NCI-H1105 treated with DMSO at 0.1 percent for 48 hours (cell line): Measurements from ENCODE around the gene IFNGR2.
"Not testable (repeated sequence)": the region's sequence is repeated elsewhere in the genome, so short reads cannot be mapped to it uniquely, and the experiment has no call there.

Source experiments
- DNase-seq: peaks from one replicate; lab custom pipeline; 2025; lab: John Stamatoyannopoulos, UW

IFNGR2 gene

GRCh38 chr21:33377221-33377920 lies 25.8 kb upstream of the IFNGR2 start:
- DNase-seq = no peak

GRCh38 chr21:33378081-33378480 lies 25.1 kb upstream of the IFNGR2 start:
- no peak for DNase-seq

GRCh38 chr21:33379934-33380333 lies 23.3 kb upstream of the IFNGR2 start:
- DNase-seq = not testable (repeated sequence)

- no peak for DNase-seq
Observed at GRCh38 chr21:33380483-33380998, 22.7 kb upstream of the IFNGR2 start.

GRCh38 chr21:33381381-33381780 lies 21.8 kb upstream of the IFNGR2 start:
- DNase-seq = not testable (repeated sequence)

- no peak for DNase-seq
Observed at GRCh38 chr21:33383056-33383888, 19.9 kb upstream of the IFNGR2 start.

- DNase-seq = no peak
Observed at GRCh38 chr21:33384841-33385331, 18.3 kb upstream of the IFNGR2 start.

- DNase-seq = no peak
Observed at GRCh38 chr21:33386222-33386784, 16.9 kb upstream of the IFNGR2 start.

GRCh38 chr21:33387294-33387693 lies 15.9 kb upstream of the IFNGR2 start:
- DNase-seq = no peak

GRCh38 chr21:33388188-33388587 lies 15.0 kb upstream of the IFNGR2 start:
- no peak for DNase-seq

GRCh38 chr21:33390479-33390878 lies 12.7 kb upstream of the IFNGR2 start:
- no peak for DNase-seq

- no peak for DNase-seq
Observed at GRCh38 chr21:33391656-33392055, 11.6 kb upstream of the IFNGR2 start.

GRCh38 chr21:33392284-33392985 lies 10.8 kb upstream of the IFNGR2 start:
- no peak for DNase-seq

GRCh38 chr21:33393348-33393747 lies 9.9 kb upstream of the IFNGR2 start:
- no peak for DNase-seq

- no peak for DNase-seq
Observed at GRCh38 chr21:33394260-33394659, 9.0 kb upstream of the IFNGR2 start.

GRCh38 chr21:33395891-33396331 lies 7.3 kb upstream of the IFNGR2 start:
- no peak for DNase-seq

GRCh38 chr21:33396436-33396835 lies 6.8 kb upstream of the IFNGR2 start:
- no peak for DNase-seq

GRCh38 chr21:33396951-33397350 lies 6.3 kb upstream of the IFNGR2 start:
- no peak for DNase-seq

GRCh38 chr21:33397717-33398116 lies 5.5 kb upstream of the IFNGR2 start:
- DNase-seq = no peak

- no peak for DNase-seq
Observed at GRCh38 chr21:33398361-33398760, 4.9 kb upstream of the IFNGR2 start.

- no peak for DNase-seq
Observed at GRCh38 chr21:33401630-33401992, 1.6 kb upstream of the IFNGR2 start.
